ENCODE results near the gene GABBR1. TPM values are rescaled to one million over a fixed set of nuclear protein-coding genes. Genes with fewer than 3 reads are reported as not detected.

Gene GABBR1
- total and polyA plus RNA-seq, 2 of the 13 experiments (the other 11 are each of a cell fraction or from before 2014, with no cell fraction given), result 0.07 to 0.37 TPM

GRCh38 chr6:29590218-29590808, 42.7 kb downstream of the GABBR1 start:
- no peak overlapping the region for H3K27ac ChIP-seq (ENCODE audit: extremely low read length, insufficient read depth, low read length)
- peaks cover 0 to 7% of the 10 kb centered on the region in 2 experiments; a peak in 2 of 5 replicates for H3K27me3 ChIP-seq (ENCODE audit: control insufficient read depth in 1 of 2, insufficient read depth in 2 of 2, low read length in 2 of 2)
- ATAC-seq (no peak), DNase-seq (ENCODE audit: low spot score) (no peak), FAIRE-seq (no peak)
- no peak overlapping the region for H3K4me3 ChIP-seq (replicated peaks in 1 of 3; ENCODE audit: insufficient read depth in 1 of 3, low read depth in 2 of 3, low read length in 3 of 3)
- intact Hi-C loops (cut with micrococcal nuclease; ENCODE audit: unreplicated experiment) (no loop called here), in situ Hi-C loops (cut with HindIII; ENCODE audit: extremely low pct_ligation_motif_present, low pct_unique_long_range_greater_than_20kb) (loop anchor here (25.0 kb wide), 2 partner anchors 528 to 753 kb away; no protein-coding TSS in a partner anchor)
- no peaks in the 10 kb centered on the region for H3K4me1 ChIP-seq (ENCODE audit: insufficient read depth, low read length)
- no peaks in the 10 kb centered on the region for H4K20me1 ChIP-seq (ENCODE audit: insufficient read depth, low read length)
- no peak overlapping the region for H3K9ac ChIP-seq (ENCODE audit: insufficient read depth, low read depth, low read length)
- CTCF ChIA-PET (ENCODE audit: low intra/inter-chr PET ratio, low total read pairs), result interaction anchor here (0.8 to 2.4 kb wide), 5 partner anchors 164 to 904 kb away, joined by 3 to 20 read pairs (median 4); no protein-coding TSS in a partner anchor
- no peaks in the 10 kb centered on the region for H3K36me3 ChIP-seq (replicated peaks in 1 of 2; ENCODE audit: control insufficient read depth in 1 of 2, insufficient read depth in 2 of 2, low read length in 2 of 2)
- no peak overlapping the region for H2AFZ ChIP-seq (ENCODE audit: low read length)
- no peak overlapping the region for H3K4me2 ChIP-seq (ENCODE audit: low read depth, low read length)
- H3K9me3 ChIP-seq (ENCODE audit: low read length), result no peaks in the 10 kb centered on the region
- BruUV-seq (replicated peaks), result no TSS peak
- H3K79me2 ChIP-seq (ENCODE audit: insufficient read depth, low read length), result no peaks in the 10 kb centered on the region
- POLR2A ChIA-PET, result no interaction called here
- WGBS (ENCODE audit: low lambda C conversion rate), result 34% methylated on average over 4 of the region's 4 CpGs
- TF ChIP-seq ZNF850 (CRISPR knock-in tag; conservative IDR thresholded peaks at IDR 0.05), result no peak
- TF ChIP-seq, protein P1, sequence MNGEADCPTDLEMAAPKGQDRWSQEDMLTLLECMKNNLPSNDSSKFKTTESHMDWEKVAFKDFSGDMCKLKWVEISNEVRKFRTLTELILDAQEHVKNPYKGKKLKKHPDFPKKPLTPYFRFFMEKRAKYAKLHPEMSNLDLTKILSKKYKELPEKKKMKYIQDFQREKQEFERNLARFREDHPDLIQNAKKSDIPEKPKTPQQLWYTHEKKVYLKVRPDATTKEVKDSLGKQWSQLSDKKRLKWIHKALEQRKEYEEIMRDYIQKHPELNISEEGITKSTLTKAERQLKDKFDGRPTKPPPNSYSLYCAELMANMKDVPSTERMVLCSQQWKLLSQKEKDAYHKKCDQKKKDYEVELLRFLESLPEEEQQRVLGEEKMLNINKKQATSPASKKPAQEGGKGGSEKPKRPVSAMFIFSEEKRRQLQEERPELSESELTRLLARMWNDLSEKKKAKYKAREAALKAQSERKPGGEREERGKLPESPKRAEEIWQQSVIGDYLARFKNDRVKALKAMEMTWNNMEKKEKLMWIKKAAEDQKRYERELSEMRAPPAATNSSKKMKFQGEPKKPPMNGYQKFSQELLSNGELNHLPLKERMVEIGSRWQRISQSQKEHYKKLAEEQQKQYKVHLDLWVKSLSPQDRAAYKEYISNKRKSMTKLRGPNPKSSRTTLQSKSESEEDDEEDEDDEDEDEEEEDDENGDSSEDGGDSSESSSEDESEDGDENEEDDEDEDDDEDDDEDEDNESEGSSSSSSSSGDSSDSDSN (CRISPR knock-in tag; IDR thresholded peaks at IDR 0.05), result no peak
- no peak for TF ChIP-seq PPARG (CRISPR knock-in tag; conservative IDR thresholded peaks at IDR 0.05)
- TF ChIP-seq, protein P2, sequence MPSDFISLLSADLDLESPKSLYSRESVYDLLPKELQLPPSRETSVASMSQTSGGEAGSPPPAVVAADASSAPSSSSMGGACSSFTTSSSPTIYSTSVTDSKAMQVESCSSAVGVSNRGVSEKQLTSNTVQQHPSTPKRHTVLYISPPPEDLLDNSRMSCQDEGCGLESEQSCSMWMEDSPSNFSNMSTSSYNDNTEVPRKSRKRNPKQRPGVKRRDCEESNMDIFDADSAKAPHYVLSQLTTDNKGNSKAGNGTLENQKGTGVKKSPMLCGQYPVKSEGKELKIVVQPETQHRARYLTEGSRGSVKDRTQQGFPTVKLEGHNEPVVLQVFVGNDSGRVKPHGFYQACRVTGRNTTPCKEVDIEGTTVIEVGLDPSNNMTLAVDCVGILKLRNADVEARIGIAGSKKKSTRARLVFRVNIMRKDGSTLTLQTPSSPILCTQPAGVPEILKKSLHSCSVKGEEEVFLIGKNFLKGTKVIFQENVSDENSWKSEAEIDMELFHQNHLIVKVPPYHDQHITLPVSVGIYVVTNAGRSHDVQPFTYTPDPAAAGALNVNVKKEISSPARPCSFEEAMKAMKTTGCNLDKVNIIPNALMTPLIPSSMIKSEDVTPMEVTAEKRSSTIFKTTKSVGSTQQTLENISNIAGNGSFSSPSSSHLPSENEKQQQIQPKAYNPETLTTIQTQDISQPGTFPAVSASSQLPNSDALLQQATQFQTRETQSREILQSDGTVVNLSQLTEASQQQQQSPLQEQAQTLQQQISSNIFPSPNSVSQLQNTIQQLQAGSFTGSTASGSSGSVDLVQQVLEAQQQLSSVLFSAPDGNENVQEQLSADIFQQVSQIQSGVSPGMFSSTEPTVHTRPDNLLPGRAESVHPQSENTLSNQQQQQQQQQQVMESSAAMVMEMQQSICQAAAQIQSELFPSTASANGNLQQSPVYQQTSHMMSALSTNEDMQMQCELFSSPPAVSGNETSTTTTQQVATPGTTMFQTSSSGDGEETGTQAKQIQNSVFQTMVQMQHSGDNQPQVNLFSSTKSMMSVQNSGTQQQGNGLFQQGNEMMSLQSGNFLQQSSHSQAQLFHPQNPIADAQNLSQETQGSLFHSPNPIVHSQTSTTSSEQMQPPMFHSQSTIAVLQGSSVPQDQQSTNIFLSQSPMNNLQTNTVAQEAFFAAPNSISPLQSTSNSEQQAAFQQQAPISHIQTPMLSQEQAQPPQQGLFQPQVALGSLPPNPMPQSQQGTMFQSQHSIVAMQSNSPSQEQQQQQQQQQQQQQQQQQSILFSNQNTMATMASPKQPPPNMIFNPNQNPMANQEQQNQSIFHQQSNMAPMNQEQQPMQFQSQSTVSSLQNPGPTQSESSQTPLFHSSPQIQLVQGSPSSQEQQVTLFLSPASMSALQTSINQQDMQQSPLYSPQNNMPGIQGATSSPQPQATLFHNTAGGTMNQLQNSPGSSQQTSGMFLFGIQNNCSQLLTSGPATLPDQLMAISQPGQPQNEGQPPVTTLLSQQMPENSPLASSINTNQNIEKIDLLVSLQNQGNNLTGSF (CRISPR knock-in tag; IDR thresholded peaks at IDR 0.05), result no peak
- TF ChIP-seq GLI4 (CRISPR knock-in tag; IDR thresholded peaks at IDR 0.05; ENCODE audit: borderline replicate concordance), result no peak
- TF ChIP-seq ZFP41 (CRISPR knock-in tag; IDR thresholded peaks at IDR 0.05; ENCODE audit: borderline replicate concordance), result no peak
- TF ChIP-seq ZNF232 (CRISPR knock-in tag; IDR thresholded peaks at IDR 0.05; ENCODE audit: borderline replicate concordance), result no peak
- no peak for TF ChIP-seq ZNF776 (CRISPR knock-in tag; IDR thresholded peaks at IDR 0.05)
- no peak for TF ChIP-seq ATF7-NPFF (CRISPR knock-in tag; IDR thresholded peaks at IDR 0.05; ENCODE audit: low read depth)
- TF ChIP-seq NFRKB (IDR thresholded peaks at IDR 0.05), result no peak
- no peak for TF ChIP-seq FOXA1 (IDR thresholded peaks at IDR 0.05)
- no peak for TF ChIP-seq FOXA1 (CRISPR knock-in tag; IDR thresholded peaks at IDR 0.05)
- TF ChIP-seq FOXA3 (CRISPR knock-in tag; IDR thresholded peaks at IDR 0.05), result no peak
- no peak for TF ChIP-seq PBX2 (CRISPR knock-in tag; IDR thresholded peaks at IDR 0.05)
- TF ChIP-seq SMAD1 (CRISPR knock-in tag; IDR thresholded peaks at IDR 0.05; ENCODE audit: borderline replicate concordance, low read depth), result no peak
- TF ChIP-seq ZBTB20 (CRISPR knock-in tag; IDR thresholded peaks at IDR 0.05; ENCODE audit: borderline replicate concordance, low read depth), result no peak
- no peak for TF ChIP-seq ZNF530 (CRISPR knock-in tag; IDR thresholded peaks at IDR 0.05; ENCODE audit: low read depth)
